ENCODE measurements around the gene PTPRN2.
"Not testable (repeated sequence)": the region's sequence is repeated elsewhere in the genome, so short reads cannot be mapped to it uniquely, and the experiment has no call there.

Gene PTPRN2

GRCh38 chr7:158175779-158176178 is 411.8 kb downstream of the PTPRN2 start:
- no peak for DNase-seq (ENCODE audit: low spot score)

DNA sequence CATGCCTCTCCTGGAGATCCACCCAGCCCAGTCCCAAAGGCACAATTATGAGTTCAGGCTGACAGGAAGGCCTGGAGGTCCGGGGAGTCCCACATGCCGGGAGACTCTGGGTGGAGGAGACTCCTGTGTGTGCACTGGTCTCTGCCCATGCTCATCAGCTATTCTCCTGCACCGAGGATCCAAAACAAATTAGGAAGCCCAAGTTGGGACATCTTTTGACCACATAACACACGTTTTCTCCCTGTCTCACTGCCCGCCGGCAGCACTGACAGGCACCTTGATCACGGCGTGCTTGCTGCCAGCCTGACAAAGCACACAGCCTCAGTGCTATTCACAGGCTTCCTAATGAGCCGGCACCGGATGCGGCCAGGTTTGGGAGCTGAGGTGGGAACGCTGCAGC is 412.7 kb downstream of the PTPRN2 start:
- DNase-seq (ENCODE audit: low spot score), result no peak

DNA sequence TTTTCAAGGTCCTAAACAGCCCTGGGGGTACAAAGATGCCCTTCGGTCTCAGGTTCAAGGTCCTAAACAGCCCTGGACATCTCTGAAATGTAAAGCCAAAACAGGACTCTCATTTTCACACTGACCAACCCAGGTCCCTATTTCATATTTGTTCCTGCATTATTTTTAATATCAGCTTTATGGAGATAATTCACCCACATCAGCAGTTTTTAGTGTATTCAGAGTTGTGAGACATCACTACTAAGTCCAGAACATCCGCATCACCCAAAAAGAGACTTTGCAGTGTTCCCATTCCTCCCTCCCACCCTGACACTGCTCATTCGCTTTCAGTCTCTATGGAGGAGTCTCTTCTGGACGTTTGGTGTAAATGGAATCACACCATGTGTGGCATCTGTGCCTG is 420.2 kb downstream of the PTPRN2 start:
- DNase-seq (ENCODE audit: low spot score), result no peak

GRCh38 chr7:158166386-158167340 is 421.0 kb downstream of the PTPRN2 start:
- DNase-seq (ENCODE audit: low spot score), result no peak

DNA sequence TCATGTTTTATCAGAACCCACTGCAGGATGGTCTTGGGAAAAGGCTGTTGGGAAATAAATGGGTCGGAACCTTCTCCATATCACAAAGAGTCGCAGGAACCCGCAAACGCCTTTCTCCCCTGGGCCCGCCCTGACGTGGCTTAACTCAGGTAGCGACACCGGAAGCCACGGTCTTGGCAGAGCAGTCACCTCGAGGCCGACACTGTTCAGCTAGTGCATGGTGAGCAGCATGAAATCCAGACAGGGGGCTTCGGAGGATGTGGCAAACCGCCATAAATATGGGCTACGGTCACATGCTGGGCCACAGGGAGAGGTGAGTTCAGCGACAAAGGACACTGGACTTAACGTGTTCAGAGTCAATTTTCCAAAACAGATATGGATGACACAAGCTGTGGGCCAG is 421.9 kb downstream of the PTPRN2 start:
- DNase-seq (ENCODE audit: low spot score), result no peak

GRCh38 chr7:158164101-158165095 is 423.2 kb downstream of the PTPRN2 start:
- no peak for DNase-seq (ENCODE audit: low spot score)

- DNase-seq (ENCODE audit: low spot score), result no peak
Measured at GRCh38 chr7:158161194-158161593, 426.4 kb downstream of the PTPRN2 start.

DNA sequence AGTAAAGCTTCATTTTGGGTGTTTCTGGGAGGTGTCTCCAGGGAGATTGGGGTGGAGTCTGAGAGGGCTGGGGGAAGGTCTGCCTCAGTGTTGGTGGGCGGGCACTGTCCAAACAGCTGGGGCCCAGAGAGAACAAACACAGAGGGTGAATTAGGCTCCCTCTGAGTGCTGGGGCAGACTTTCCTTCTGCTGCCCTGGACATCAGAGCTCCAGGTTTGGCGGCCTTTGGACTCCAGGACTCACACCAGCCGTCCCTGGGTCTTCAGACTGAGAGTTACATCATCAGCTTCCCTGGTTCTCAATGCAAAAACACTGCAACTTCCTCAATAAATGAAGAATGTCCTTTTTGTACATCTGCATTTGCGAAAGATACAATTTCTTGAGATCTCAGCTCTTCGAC is 427.4 kb downstream of the PTPRN2 start:
- DNase-seq (ENCODE audit: low spot score), result no peak

DNA sequence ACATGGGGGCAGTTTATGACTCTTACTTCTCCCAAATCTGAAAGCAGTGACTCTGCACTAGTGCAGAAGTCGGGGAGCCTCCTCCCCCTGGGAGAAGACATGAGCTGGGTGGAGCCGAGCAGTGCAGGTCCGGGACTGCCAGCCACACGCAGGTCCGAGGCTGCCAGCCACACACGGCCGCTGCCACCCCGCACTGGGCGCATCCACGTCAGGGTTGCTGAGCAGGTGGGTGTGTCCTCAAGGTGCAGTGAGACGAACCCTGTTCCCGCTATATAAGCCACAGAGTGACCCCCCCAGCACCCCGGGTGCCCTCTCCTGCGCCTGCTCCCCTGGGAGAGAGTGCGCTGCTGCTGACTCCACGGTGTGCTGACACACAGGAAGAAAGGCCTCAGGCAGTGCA is 430.2 kb downstream of the PTPRN2 start:
- DNase-seq (ENCODE audit: low spot score), result no peak

DNA sequence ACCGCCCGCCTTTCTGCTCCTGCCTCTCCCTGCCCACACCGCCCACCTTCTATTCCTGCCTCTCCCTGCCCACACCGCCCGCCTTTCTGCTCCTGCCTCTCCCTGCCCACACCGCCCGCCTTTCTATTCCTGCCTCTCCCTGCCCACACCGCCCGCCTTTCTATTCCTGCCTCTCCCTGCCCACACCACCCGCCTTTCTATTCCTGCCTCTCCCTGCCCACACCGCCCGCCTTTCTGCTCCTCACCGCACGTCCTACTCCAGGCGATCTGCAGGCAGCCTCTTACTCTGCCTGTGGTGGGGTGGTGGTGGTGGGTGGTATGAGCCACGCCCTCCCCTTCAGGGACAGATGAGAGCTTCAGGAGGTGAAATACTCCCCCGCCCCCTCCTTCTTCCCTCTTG is 436.4 kb downstream of the PTPRN2 start:
- DNase-seq (ENCODE audit: low spot score), result peak; percentile 9

GRCh38 chr7:158150234-158150633 is 437.4 kb downstream of the PTPRN2 start:
- no peak for DNase-seq (ENCODE audit: low spot score)

GRCh38 chr7:158147431-158147830 is 440.2 kb downstream of the PTPRN2 start:
- DNase-seq (ENCODE audit: low spot score), result not testable (repeated sequence)

DNA sequence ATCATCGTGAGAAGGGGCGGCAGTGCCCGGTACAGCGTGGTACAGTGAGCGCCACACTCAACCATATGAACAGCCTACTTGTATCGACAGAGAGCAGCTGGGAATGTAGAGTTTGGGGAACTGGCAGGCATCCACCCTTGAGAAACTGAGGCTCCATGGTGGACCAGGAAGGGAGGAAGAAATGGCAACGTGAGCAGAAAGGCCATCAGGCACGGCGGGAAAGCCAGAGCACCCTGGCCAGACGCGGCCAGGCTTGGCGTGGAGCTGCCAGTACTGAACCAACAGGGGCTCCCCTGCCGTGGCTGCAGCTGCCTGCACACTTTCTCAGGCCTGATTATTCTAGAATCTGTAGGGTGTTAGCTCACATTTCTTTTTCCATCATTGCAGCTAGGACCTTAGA is 442.3 kb downstream of the PTPRN2 start:
- DNase-seq (ENCODE audit: low spot score), result no peak

DNA sequence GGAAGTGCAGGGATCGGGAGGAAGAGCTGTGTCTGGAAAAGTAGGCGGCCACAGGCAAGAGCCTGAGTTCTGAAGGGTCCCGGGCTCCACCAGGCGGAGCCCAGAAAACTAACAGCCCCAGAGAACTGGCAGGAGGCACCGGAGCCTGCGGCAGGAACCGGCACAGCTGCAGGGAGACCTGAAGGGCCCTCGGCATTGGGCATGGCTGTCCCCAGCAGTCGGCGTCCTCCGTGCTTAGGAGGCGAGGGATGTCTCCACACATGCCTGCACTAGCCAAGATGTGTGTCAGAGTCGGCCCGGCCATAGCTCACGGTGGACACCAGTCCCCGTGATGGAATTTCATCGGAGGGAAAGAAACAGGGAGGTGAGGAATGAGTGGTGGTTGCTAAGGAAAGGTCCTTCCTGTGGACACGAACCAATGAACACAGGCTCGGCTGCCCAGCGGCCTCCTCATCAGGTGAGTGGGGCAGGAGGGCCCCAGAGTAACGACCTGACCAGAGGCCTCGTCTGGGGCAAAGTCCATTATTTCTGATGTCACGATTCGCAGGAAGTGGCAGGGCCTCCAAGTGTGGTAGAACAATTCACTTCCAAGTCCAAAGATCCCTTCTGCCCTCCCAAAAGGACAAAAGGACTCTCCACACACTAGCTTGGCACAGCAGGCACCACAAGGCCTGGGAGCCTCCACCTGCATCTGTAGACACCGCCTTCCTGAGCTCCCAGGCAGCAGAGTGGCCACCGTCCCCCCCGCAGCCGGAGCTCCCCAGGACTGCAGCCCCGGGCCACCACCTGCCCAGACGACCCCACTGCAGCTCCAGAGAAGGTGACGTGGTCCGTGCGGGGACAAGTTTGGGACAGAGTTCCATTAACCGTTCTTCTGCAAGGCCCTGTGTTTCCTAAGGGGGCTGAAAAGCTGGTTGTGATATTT is 444.2 kb downstream of the PTPRN2 start:
- no peak for DNase-seq (ENCODE audit: low spot score)

DNA sequence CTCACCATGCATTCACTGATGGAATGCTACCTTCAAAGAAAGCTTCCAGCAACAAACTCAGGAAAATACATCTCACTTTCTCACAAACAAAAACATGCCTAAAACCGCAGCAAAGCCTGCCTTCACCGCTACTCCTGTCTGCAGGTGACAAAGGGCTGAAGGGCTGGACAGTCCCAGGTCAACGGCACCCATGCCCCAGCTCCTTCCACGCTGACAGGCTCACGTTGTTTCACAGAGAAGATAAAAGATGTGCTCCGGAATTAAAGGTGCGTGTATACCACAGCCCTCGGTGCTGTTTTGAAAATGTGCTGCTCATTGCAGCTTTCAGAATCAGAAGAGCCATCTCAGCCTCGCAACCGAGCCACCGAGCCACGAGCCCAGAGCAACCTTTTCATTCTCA is 445.0 kb downstream of the PTPRN2 start:
- no peak for DNase-seq (ENCODE audit: low spot score)

DNA sequence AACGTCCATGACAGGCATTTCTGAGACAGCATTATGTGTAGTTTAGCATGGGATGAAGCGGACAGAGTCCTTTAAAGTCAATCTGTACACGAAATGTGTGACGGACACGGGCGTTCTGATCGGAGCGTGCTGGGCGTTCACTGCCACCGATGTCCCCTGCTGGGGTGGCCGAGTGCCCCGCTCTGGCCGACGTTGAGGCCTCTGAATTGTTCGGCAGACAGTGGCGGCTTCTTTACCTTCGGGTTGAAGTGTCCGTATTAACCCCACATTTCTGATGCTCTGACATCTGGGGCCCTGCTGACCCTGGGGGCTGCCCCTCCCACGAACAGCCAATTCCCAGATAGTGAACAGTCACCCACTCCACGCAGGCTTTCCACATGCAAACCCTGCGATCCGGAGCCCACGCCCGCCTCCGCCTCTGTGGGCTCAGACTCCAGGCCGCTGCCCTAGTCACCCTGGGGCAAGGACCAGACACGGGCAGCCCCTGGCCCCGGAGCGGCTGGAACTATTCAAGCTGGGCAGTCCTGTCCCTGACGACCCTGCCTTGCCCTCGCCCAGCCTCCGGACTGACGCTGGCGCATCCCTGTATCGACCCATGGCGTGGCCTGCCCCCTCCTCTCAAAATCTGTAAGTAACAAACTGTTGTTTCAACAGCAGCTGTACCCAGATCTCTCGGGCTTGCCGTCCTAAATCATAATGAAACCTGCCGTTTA is 445.7 kb downstream of the PTPRN2 start:
- no peak for DNase-seq (ENCODE audit: low spot score)

DNA sequence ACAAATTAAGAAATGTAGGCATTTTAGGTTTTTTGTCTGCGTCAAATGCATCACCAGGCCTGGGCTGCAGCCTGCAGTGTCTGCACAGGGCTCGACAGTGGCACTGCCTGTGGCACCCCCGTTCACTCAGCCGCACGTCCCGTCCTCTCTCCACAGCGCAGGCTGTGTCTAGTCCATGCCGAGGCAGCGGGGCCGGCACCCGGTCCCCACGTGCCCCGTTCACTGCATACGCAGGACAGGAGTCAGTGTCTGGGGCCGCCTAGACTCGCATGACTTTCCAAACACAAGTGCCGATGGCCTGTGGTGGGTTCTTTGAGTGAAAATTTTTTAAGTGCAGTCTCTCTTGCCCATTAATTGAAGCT is 446.4 kb downstream of the PTPRN2 start:
- no peak for DNase-seq (ENCODE audit: low spot score)

- no peak for DNase-seq (ENCODE audit: low spot score)
Measured at GRCh38 chr7:158140538-158141220, 446.9 kb downstream of the PTPRN2 start.

GRCh38 chr7:158139499-158139898 is 448.1 kb downstream of the PTPRN2 start:
- no peak for DNase-seq (ENCODE audit: low spot score)

- no peak for DNase-seq (ENCODE audit: low spot score)
Measured at GRCh38 chr7:158138329-158138597, 449.4 kb downstream of the PTPRN2 start.
